Glutamatergic neuron (in vitro differentiated cells): Measurements from ENCODE around the gene GNG7. TPM values are rescaled to one million over a fixed set of nuclear protein-coding genes. Genes with fewer than 3 reads are reported as not detected.
A peak's percentile ranks its signal among the peaks of the same experiment; 100 is the strongest.
"Not testable (repeated sequence)": the region's sequence is repeated elsewhere in the genome, so short reads cannot be mapped to it uniquely, and the experiment has no call there.

Experiments
- DNase-seq: peaks from one replicate; pipeline ENCODE4 v3.0.0; 2022
- H3K27ac Mint-ChIP-seq: one replicate; pipeline ENCODE4 v1.8.0; 2020; ENCODE audit warnings: mild to moderate bottlenecking, mixed read lengths, inconsistent platforms; ENCODE audit not compliant: unreplicated experiment
- H3K27me3 Mint-ChIP-seq: one replicate; pipeline ENCODE4 v1.8.0; 2020; ENCODE audit warnings: mild to moderate bottlenecking, moderate library complexity, mixed read lengths, inconsistent platforms; ENCODE audit not compliant: unreplicated experiment
- H3K36me3 Mint-ChIP-seq: one replicate; pipeline ENCODE4 v1.8.0; 2020; ENCODE audit warnings: mild to moderate bottlenecking, mixed read lengths, inconsistent platforms; ENCODE audit not compliant: unreplicated experiment
- H3K4me1 Mint-ChIP-seq: one replicate; pipeline ENCODE4 v1.8.0; 2020; ENCODE audit warnings: mild to moderate bottlenecking, low read depth, mixed read lengths, inconsistent platforms; ENCODE audit not compliant: unreplicated experiment
- H3K4me3 Mint-ChIP-seq: one replicate; pipeline ENCODE4 v1.8.0; 2020; ENCODE audit warnings: mild to moderate bottlenecking, mixed read lengths, inconsistent platforms; ENCODE audit not compliant: unreplicated experiment
- H3K9me3 Mint-ChIP-seq: one replicate; pipeline ENCODE4 v1.8.0; 2020; ENCODE audit warnings: mild to moderate bottlenecking, moderate library complexity, mixed read lengths, inconsistent platforms; ENCODE audit not compliant: unreplicated experiment
- CTCF ChIP-seq: fragments of 200-600 bp; sonication (generic); IDR thresholded peaks from one replicate; pipeline ENCODE4 v1.5.0; 2021; ENCODE audit not compliant: partially characterized antibody, unreplicated experiment
- total RNA-seq: library from RNA; stranded (reverse); fragmentation: NEBNext Ultra II Directional; extraction: Animal tissue kit (Norgen Biotek cat#: 25700); gene quantifications from one replicate; pipeline ENCODE4 v1.2.1, GENCODE V29; 2021; ENCODE audit not compliant: unreplicated experiment

Gene GNG7
- total RNA-seq, 1 donor from 2014 or later: 8.0 TPM

- H3K4me1 Mint-ChIP-seq: peaks cover 4% of the 10 kb centered on the region
- DNase-seq: peak; percentile 56
- peaks cover 10% of the 10 kb centered on the region for H3K27me3 Mint-ChIP-seq
- peaks cover 5% of the 10 kb centered on the region for H3K9me3 Mint-ChIP-seq
- no peak for TF ChIP-seq CTCF
- no peaks in the 10 kb centered on the region for H3K36me3 Mint-ChIP-seq
- H3K4me3 Mint-ChIP-seq: no peak overlapping the region
- H3K27ac Mint-ChIP-seq: no peak overlapping the region
These were observed 233.2 kb downstream of the GNG7 start for GRCh38 chr19:2469102-2469914.

- no peak overlapping the region for H3K27ac Mint-ChIP-seq
- peak overlapping the region; percentile 42 for H3K4me3 Mint-ChIP-seq
- no peak for DNase-seq
- H3K9me3 Mint-ChIP-seq: peaks cover 5% of the 10 kb centered on the region
- no peak for TF ChIP-seq CTCF
- H3K27me3 Mint-ChIP-seq: peaks cover 8% of the 10 kb centered on the region
- no peaks in the 10 kb centered on the region for H3K36me3 Mint-ChIP-seq
- peaks cover 4% of the 10 kb centered on the region for H3K4me1 Mint-ChIP-seq
These were observed 233.9 kb downstream of the GNG7 start for GRCh38 chr19:2468596-2468995.

GRCh38 chr19:2464389-2464788, 238.1 kb downstream of the GNG7 start:
- no peak for TF ChIP-seq CTCF
- Mint-ChIP-seq H3K9me3 (peaks cover 6% of the 10 kb centered on the region), H3K27ac (no peak overlapping the region), H3K36me3 (no peaks in the 10 kb centered on the region), H3K4me3 (no peak overlapping the region), H3K27me3 (peaks cover 5% of the 10 kb centered on the region), H3K4me1 (peaks cover 4% of the 10 kb centered on the region)
- DNase-seq: no peak

- not testable (repeated sequence) for H3K27ac Mint-ChIP-seq, H3K9me3 Mint-ChIP-seq, H3K4me3 Mint-ChIP-seq, H3K36me3 Mint-ChIP-seq, H3K4me1 Mint-ChIP-seq, DNase-seq, H3K27me3 Mint-ChIP-seq
These were observed 238.8 kb downstream of the GNG7 start for GRCh38 chr19:2463694-2464093.

- Mint-ChIP-seq H3K36me3 (no peaks in the 10 kb centered on the region), H3K4me3 (no peak overlapping the region), H3K27ac (no peak overlapping the region), H3K4me1 (peaks cover 1% of the 10 kb centered on the region), H3K9me3 (peaks cover 3% of the 10 kb centered on the region), H3K27me3 (peaks cover 5% of the 10 kb centered on the region)
- TF ChIP-seq CTCF: no peak
- no peak for DNase-seq
These were observed 239.7 kb downstream of the GNG7 start for GRCh38 chr19:2462635-2463421.
